SW480 (cell line): ENCODE measurements around the gene TTC31.

ENCODE experiments used
- DNase-seq: peaks from one replicate; pipeline ENCODE4 v3.0.0-alpha.2; 2016; ENCODE audit warnings: low spot score

The TTC31 gene

GRCh38 chr2:74488643-74489481 lies 6.0 kb downstream of the TTC31 start:
- no peak for DNase-seq

DNA sequence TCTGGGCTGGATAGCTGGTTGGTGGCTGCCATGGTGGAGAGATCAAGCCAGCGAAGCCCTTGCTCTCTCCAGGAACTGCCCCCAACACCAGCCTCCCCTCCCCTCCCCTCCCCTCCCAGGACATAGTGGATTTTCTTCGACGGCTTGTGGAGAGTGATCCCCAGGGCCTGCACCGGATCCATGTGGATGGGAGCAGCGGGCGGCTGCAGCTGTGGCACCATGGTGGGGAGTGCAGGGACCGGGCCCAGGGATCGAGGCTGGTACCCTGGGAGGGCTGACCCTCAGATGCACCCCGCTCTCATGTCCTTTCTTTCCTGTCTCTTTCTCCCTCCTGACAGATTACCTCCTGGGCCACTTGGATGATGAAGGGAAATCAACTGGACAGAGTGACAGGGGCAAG lies 7.0 kb downstream of the TTC31 start:
- DNase-seq = no peak

GRCh38 chr2:74491648-74492544 lies 9.0 kb downstream of the TTC31 start:
- no peak for DNase-seq

DNA sequence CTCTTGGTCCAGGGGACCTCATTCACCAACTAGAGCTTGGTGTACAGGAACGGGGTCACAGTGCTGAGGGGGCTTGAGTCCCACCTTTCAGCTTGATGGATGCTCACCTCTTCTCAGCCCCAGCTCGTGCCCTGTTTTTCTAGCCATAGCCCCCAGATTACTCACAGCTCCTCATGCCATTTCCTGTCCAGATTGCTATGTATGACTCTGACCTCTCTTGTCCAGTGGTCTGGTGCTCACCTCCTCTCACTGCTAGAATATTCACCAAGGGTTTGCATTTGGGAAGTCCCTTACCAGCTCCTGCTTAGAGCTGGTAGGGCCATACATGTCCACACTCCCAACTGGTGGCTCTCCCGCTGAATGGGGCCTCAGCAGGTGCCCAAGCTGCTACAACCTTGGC lies 10.7 kb downstream of the TTC31 start:
- DNase-seq = no peak

- no peak for DNase-seq
Observed at GRCh38 chr2:74495440-74495839, 12.6 kb downstream of the TTC31 start.

GRCh38 chr2:74496997-74497776 lies 14.3 kb downstream of the TTC31 start:
- no peak for DNase-seq

DNA sequence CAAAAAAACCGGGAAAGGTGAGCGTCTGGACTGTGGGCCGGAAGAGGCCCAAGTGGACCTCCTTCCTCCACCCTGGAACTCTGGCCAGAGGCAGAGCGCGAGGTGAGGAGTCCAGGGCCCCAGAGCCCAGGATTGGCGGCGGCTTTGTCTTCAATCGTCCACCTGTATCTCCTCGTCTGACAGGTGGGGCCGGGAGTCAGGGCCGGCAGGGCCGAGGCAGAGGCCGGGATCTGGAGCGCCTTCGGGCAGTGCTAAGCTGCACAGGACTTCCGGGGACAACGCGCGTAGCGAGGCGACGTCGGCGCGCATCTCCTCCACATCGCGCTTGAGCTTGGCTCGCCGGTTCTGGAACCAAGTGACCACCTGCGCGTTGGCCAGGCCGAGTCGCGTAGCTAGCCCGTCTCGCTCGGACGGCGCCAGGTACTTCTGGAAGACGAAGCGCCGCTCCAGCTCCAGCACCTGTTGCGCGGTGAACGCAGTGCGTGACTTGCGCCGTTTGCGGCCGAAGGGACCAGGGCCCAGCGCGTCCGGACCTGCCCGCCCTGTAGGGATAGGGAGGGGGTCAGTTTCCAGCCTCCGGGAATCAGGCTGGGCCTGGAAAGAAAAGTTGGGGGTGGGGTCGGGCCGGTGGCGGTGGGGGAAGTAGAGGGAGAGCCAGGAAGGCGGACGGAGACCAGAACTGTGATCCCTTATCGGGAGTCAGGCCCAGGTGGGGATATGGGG lies 15.1 kb downstream of the TTC31 start:
- DNase-seq = no peak

DNA sequence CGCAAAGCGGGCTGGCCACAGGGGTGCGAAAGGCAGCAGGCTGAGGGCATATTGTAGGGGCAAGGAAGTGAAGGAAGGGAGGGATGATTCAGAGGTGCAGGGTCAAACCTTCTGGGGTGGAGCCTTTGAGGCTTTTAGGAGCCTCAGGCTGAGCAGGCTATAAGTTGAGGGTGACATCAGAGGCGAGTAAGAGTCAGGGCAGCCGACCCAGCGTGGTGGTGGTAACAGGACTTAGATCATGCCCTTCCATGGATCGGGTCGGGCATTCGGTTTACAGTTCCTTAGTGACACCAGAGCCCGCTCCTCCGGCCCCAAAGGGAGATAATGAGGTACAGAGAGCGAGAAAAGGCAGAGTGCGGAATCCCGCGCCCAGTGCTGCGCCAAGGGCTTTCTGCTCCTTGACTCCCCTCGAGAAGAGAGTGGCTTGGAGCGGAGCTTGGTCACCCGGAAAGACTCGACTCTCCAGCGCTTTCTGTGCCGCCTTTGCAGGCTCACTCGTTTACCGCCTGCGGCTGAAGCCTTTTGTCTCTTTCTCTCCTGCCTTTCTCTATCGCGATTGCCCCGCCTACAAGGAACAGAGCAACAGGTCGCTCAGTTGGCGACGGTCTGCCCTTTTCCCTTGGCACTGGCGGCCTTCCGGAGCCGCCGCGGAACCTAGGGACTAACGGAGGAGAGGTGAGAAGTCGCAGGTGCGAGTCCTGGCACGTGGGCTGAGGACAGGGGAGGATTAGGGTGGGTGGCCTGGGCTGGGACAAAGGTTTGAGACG lies 15.8 kb downstream of the TTC31 start:
- DNase-seq = peak; percentile 57

- DNase-seq = no peak
Observed at GRCh38 chr2:74499267-74499939, 16.5 kb downstream of the TTC31 start, which contains the start of gene LBX2. LBX2 (minus strand) TSS chr2:74499603; CDS start chr2:74499537, 66 bp downstream.

DNA sequence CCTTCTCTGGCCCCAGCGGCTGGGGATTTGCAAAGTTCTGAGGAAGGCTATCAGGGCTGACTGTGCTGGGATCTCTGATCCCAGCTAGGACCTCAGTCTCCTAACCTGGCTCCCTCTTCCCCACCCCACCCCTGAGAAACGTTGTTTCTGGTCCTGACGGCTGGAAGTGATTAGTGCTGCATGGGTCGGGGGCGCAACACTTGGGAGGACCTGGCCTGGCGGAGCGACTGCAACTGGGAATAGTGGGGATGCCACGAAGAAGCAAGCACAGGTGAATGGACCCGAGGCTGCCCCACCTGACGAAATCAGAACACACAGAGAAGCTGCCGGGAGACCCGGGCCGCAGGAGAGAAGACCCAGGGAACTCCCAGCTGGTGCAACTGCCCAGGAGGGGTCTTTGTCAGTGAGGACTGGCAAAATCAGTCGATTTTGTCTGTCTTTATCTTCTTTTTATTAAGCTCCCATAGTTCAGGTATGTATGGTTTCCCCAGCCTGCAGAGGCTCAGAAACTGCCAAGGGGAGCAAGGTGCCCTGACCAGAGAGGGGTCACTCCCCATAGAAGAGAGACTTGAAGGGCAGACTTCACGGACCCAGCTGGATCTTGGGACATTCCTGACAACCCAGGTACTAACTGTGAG lies 17.2 kb downstream of the TTC31 start:
- no peak for DNase-seq

DNA sequence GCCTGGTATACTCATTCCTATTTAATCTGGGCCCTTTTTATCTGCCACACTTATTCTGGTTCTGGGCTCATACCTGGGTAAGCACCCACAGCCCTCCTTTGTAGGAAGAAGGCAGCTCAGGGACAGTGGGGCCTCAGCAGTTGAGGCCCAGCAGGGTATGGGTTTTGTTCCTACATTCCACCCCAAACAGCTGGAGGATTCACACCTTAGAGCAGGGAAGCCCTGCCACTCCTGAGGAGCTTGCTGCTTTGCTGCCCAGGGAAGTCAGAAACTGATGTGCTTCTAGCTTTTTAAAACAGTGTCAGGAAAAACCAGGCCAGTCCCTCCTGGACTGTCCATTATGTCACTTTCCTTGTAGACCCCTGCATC lies 17.7 kb downstream of the TTC31 start:
- no peak for DNase-seq

- no peak for DNase-seq
Observed at GRCh38 chr2:74501335-74502071, 18.6 kb downstream of the TTC31 start.

GRCh38 chr2:74502147-74502719 lies 19.4 kb downstream of the TTC31 start:
- peak; percentile 60 for DNase-seq

GRCh38 chr2:74502720-74503505 lies 20.0 kb downstream of the TTC31 start:
- peak; percentile 72 for DNase-seq

DNA sequence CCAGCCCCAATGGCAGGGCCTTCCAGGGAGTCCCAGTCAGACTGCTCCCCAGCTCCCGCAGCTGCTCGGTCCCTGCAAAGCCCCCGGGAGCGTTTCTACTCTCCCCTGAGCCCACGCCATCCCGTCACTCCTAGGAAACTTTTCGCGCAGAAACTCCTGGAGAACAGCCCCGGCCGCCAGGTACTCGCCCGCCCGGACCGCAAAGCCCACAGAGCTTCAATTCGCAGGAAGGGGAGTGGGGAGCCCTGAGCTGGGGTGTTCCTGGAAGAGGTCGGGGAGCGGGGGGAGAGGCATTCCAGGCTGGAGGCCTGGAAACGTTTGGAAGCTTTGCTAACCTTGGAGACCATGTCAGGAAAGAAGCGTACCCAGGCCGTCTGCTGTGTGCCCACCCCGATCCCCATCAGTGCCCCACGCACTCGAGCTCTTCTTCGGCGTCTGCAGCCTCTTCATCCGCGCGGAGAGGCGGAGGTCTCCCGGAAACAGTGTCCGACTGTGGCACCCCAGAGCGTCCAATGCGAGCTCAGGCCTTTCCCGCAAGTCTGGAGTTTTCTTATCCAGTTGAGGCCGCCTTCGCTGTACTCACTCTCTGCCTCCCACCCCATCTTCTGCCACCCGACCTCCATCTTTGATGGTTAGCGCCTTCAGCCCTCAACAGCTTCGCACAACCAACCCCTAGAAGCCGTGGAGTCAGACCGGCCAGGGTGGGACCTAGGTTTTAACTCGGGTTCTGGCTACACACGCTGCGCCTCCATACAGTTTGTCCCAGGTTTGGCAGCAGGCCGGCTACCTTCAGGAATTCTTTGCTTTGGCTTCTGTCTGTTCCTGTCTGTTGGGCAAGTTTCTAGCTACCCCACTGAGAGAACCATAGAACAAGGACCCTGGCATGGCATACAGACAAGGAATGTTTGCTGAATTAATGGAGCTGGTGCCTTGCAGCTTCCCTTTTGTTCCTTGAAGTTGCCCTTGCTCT lies 20.9 kb downstream of the TTC31 start:
- no peak for DNase-seq

GRCh38 chr2:74504591-74504990 lies 21.7 kb downstream of the TTC31 start:
- DNase-seq = no peak
